T-helper 1 cell (primary cell): Measurements from ENCODE around the gene MTHFD2L.
A peak's percentile ranks its signal among the peaks of the same experiment; 100 is the strongest.
"Not testable (repeated sequence)": the region's sequence is repeated elsewhere in the genome, so short reads cannot be mapped to it uniquely, and the experiment has no call there.

Experiments used
- DNase-seq, 5 donors: peaks; one replicate each; pipeline ENCODE4 v3.0.0-alpha.2; 2012 to 2020
- total RNA-seq, 4 donors: gene quantifications; one replicate each; lab custom pipeline; 2026; lab: John Stamatoyannopoulos, UW

The MTHFD2L gene
- 4.7 to 10.0 (median 6.9) reads per million in 4 donors for total RNA-seq

DNA sequence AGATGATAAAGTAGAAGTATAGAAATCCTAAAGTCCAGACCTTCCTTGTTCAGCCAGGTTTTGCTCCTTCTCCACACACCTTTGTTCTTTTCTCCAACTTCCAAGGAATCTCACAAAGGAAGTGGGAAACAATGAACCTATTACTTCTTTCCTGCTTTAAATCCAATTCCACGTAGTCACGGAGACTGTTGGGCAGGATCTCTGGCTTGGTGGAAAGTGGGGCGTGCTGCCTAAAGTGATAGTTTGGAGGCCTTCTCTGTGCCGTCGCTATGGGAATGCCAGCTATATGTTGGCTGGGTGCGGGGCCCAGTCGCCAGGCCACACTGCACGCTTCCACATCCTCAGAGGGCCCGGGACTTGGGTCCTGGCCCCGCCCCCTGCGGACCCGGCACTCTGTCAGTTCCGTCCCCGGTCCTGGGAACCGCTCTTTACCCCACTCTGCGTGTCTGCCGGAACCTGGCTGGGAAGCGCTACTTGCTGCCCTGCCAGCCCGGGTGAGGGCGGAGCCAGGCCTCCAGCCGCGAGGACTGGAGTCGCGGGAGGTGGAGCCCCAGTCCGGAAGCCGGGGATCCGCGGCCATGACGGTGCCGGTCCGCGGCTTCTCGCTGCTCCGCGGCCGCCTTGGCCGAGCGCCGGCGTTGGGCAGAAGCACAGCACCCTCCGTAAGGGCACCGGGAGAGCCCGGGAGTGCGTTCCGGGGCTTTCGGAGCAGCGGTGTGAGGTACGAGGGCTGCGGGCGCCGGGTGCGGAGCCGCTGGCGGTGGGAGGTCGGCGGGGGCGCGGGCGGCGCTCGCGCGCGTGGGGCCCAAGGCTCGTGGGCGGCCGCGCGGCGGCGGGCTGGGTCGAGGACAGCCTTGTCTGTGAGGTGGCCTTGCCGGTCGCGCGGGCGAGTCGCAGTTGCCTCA is at the start of gene MTHFD2L:
TSS of gene MTHFD2L (plus strand) at position 558 of the 905 bp plus-strand sequence. CDS start at position 579, 21 bp downstream.
- peak; percentile 60 to 84 (median 66) for DNase-seq

DNA sequence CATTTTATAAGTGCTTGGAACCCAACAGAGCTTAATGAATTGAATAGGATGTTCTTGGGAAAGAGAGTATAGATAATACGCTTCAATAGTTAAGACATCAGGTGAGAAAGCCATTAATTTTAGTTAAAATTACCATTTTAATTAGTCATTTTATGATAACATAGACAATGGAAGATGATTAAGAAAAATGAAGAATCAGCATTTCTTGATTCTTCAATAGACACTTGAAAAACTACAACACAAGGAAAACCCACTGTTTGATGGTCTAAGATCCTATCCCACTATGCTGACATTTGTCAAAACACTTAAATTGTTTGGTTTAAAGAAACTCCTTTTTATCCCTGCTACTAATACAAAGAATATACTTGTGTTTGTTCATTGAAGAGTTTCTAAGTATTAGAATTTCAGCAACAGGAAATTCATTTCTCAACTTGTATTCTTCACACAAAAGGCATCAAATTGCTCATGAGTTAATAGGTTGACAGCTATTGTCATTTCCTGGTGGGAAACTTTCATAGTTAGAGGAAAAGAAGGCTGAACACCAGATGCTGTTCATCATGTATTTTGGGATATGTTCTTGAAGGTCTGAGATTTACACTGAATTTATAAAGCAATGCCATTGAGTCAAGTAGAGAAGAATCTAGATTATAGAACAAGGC is 49.3 kb upstream of the MTHFD2L start:
- no peak for DNase-seq

DNA sequence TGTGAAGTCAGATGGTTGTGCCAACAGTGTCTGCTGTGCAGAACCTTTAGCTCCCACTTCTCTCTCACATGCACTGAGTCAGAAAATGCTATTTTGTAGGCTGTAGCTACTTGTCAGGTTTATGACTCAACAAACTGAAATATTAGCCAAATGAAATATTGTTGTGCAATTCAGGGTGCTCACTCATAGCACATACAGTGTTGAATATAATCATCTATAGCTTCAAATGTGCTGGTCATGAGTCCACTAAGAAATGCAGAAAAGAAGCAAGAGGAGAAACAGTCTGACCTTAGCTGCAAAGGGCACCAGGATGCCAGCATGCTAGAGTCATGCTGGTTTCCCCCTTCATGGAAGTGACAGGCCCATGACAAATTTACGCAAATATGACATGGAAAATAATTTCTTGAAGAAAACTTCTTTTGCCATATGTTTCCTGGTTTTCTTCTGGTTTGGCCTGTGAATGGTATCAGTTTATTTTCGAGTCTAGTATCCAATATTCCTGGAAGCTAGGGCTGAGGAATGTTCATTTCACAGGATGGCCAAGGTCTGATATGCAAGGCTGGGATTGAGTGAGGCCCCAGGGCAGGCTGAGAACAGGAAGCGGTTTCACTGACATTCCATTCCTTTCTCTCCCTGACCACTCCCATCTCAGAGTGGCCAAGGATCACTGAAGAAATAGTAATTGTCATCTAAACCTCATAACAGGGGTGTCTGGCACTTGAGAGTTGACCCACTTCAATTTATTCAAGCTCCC is 48.6 kb upstream of the MTHFD2L start:
- DNase-seq: peak in 1 of 5 donors; percentile 51

DNA sequence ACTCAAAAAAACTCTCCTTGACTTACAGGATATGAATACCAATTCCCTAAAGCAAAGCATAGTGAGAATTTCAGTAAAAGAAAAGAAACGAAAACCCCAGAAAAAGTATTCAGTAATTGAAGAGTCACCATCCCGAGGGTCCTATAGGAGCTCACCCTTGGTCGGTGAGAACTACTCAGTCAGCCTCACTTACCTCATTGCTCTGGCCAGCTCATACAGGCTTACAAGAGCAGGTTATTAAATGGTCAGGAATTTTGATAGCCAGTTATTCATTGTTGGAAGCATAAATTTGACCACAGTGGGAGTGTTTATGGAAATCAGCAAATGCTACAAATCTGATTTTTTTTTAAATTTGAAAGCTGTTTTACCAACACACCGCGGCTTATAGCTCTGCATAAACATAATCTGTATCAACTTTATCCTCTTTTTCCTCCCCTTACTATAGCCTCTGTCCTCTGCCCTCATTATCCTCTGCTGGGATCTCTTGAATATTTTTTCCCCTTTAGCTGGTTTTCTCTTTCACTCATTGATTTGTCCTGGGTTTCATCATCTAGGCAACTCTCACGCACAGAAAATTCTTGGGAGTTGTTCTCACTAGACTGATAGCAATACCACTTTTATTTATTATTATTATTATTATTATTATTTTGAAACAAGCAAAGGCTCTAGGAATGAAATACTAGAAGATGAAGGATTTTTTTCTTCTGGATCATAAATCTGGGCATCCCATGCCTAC is 47.9 kb upstream of the MTHFD2L start:
- no peak for DNase-seq

DNA sequence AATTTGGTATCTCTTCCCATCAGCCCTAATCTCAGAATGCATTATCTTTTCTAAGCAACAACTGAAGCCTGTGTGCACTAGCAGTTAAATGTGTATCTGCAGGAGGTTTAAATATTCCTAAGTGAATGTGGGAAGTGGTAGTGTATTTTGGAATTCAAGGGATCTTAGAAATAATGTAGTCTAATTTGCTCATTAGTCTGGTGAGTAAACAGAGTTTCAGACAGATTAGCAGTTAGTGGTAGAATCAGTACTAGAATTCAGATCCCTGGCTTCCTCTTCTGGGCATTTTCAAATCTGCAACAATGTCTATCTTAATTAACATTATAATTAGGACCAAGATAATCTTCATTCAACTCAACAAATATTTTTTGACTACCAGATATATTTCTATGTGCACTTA is 47.2 kb upstream of the MTHFD2L start:
- no peak for DNase-seq

DNA sequence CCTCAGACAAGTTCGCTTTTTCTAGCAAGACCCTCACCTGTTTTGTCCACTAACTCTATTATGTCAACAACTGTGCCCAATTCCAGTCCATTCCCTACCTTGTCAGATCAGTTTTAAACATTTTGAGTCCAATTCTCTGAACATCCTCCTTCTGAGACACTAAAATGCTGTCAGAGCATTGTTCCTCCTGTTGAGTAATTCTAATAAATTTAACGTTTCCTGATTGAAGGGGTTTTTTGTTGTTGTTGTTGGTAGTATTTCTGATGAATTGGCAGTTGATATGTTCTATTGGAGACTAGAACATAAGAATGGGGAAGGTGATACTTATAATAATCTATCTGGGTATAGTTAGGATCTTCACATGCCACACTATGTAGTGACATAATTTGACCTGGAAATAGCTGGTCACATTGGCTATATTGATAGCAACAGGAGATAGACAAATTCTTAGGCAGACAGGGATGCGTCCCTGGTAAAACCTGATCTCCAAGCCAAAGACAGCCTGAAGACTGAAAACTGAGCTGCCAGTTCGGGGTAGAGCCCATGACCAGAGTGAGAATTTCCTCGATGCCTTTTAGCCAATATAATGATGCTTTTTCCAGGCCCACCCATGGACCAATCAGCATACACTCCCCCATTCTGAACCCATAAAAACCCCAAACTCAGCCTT is 46.5 kb upstream of the MTHFD2L start:
- peak in 1 of 5 donors; percentile 21 for DNase-seq

DNA sequence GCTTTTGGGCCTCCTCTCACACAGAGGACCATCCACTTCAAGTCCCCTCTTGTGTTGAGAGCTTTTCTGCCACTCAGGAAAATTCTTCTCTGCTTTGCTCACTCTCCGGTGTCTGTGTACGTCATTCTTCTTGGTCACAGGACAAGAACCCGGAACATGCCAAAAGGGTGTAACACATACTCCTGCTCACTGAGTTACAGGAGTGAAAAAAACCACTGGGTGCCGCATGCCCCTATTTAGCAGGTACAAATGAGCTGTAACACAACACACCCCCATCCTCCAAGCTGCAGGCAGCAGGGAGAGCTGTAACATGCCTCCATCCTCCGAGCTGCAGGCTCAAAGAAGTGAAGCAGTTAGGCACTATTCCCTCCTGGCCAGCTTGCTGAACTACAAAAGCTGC is 45.9 kb upstream of the MTHFD2L start:
- DNase-seq: no peak

DNA sequence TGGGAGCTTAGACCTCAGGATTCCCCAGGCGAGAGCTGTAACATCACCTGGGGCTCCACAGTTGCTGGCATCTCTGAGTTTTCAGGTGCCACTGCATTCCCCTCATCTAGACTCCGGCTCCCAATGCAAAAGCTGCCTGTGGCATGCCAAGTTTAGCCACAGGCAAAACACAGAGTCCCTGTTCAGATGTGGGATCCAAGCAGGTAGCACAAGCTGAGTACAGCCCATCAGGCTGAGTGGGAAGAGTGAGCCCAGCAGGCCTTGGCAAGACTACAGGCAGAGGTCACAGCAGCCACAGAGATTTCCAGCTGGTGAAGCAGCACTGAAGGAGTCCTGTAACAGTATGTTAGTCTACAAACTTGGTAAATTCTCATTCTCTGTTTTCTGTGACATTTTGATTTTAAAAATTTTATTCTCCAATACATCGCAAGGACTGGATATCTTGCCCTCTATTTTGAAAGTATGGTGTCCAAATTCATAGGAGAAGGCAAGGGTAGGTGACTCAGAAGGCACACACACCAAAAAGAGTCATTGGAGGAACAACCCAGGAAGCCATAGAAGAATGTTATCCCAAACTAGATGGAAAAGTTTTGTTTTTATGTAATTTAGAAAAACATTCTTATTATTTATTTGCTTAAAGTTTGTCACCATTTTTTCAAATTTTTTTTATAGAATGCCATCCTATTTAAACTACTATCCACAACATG is 45.4 kb upstream of the MTHFD2L start:
- no peak for DNase-seq

DNA sequence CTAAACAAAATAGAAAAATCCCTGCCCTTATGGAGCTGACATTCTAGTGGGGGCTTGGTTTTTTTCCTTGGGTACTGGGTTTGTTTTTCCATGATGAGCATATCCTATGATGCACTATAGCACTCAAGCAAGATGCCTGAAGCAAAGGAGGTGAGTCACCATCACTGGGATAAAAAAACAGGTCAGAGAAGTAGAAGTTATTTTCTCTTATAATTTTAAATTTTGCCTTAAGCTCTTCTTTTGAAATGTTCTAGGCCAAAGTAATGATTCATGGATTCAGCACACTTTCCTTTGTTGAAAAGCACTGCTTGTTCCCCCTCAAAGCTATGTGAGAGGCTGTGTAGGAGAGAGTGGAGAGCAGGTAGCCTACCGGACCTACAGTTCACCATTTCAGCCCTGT is 43.7 kb upstream of the MTHFD2L start:
- no peak for DNase-seq

DNA sequence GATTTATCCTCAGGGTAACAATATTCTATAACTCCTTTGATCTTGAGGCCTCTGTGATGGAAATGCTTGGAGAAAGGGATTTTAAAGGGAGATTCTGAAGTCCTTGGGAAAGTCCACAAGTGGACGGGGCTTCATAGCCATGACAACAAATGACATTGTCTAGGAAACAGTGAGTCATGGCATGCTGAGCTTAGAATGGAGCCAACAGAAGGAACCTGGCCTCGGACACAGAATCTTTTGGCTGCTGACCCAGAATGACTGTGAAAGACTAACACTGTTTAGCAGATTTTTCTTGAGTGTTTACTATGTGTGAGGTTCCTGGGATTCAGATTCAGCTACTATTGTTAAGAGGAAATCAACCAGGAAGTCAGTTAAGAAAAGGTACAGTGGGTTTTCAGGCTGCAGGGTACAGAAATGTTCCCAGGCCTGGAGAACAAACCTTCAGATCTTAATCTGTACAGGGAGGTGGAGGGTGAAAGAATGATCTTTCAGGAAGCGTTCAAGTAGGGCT is 40.8 kb upstream of the MTHFD2L start:
- DNase-seq: no peak

DNA sequence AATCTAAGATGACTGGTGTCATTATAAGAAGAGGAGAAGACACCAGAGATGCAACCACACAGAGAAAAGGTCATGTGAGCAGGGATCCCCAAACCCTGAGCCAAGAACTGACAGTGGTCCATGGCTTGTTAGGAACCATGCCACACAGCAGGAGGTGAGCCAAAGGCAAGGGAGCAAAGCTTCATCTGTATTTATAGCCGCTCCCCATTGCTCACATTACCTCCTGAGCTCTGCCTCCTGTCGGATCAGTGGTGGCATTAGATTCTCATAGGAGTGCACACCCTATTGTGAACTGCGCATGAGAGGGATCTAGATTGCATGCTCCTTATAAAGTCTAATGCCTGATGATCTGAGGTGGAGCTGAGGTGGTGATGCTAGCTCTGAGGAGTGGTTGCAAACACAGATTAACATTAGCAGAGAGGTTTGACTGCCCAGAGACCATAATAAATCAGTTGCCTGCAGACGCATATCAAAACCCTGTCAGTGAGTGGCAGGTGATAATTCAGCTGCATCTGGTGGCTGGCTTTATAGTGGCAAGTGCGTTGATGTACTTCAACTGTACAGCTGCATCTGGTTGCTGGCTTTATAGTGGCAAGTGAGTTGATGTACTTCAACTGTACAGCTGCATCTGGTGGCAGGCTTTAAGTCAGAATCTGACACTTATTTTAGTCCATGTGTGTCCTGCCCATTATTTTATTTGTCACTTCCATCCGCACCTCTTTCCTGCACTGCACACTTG is 39.1 kb upstream of the MTHFD2L start:
- no peak for DNase-seq

DNA sequence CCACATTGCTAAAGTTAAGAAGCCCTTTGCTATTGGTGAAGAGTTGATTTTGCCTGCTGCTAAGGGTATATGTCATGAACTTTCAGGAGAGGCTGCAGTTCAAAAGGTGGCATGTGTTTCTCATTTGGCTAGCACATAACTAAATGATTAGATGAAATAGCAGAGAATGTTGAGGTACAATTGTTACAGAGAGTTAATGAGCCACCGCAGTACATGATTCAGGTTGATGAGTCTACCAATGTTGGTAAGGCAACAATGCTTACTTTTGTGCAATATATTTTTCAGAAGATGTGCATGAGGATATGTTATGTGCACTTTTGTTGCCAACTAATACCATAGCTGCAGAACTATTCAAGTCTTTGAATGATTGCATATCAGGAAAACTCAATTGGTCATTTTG is 37.8 kb upstream of the MTHFD2L start:
- DNase-seq: no peak

DNA sequence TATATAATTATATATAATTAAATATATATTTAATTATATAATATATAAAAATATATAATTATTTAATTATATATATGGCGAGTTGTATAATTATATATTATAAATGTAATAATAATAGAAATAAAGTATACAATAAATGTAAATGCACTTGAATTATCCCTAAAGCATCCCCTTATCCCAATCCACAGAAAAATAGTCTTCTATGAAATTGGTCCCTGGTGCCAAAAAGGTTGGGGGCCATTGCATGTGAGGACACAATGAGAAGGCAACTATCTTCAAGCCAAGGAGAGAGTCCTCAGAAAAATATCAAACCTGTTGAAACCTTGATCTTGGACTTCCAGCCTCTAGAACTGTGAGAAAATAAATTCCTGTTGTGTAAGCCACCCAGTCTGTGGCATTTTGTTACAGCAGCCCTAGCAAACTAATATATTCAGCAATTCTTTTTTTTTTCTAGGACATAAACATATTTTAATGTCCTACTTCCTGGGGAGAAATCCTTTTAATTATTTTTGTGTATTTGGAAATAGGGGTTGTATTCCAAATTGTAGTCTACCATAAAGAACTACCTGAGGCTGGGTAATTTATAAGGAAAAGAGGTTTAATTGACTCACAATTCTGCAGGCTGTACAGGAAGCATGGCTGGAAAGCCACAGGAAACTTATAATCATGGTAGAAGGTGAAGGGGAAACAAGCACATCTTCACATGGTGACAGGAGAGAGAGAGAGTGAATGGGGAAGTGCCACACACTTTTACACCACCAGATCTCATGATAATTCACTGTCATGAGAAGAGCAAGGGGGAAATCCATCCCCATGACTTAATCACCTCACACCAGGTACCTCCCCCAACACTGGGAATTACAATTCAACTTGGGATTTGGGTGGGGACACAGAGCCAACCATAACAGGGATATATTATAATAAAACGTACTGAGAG is 36.0 kb upstream of the MTHFD2L start:
- no peak for DNase-seq

DNA sequence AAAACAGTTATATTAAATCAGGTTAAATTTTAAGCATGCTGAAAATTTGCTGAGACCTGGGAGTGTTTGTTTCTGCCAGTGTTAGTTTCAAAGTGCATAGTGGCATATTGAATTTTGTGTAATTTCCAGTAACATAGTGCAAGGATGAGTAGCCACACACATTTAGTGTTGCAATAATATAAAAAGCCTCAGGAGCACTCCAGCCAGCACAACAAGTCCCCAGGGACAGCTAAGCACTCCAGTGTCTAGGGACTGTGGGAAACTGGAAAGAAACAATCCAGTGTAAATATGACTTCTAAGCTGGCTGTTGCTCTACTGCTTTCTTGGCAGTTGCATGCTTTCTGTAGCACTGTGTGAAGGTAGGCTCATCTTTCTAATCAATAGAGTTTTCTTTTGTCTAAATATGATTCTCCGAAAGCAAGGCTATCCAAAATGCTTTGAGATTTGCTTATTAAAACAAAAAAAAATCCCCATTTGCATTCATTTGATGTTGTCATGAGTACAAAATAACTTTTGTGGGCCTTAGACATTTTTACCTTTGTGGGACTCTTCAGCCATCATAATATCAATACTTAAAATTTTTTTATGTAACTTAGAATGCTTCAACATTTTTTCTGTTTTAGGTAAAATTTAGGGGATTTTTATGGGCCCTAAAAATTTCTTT is 34.7 kb upstream of the MTHFD2L start:
- no peak for DNase-seq

DNA sequence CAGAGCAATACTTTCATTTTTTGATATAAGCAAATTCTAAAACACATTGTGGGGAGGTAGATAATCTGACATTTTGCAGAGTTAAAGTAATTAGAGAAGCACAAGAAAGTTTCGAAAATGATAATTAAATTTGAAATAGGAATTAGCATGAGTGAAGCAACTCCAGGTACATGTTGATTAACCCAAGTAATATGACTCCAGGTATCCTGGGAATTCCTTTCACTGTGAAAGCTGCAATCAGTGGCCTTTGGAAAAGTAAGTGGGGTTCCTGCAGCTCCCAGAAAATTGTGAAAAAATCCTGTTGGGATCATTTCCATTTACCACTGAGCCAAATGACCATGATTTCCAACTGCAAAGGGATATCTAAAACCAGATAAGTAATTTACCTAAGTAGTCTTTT is 32.9 kb upstream of the MTHFD2L start:
- no peak for DNase-seq

DNA sequence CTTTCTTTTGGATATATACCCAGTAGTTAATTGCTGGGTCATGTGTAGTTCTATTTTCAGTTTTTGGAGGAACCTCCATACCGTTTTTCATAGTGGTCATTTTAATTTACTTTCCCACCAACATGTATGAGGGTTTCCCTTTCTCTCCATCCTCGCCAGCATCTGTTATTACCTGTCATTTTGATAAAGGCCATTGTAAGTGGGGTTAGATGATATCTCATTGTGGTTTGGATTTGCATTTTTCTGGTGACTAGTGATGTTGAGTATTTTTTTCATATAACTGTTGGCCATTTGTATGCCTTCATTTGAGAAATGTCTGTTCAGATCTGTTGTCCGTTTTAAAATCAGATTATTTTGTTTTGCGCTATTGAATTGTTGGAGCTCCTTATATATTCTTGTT is 30.2 kb upstream of the MTHFD2L start:
- DNase-seq: no peak

DNA sequence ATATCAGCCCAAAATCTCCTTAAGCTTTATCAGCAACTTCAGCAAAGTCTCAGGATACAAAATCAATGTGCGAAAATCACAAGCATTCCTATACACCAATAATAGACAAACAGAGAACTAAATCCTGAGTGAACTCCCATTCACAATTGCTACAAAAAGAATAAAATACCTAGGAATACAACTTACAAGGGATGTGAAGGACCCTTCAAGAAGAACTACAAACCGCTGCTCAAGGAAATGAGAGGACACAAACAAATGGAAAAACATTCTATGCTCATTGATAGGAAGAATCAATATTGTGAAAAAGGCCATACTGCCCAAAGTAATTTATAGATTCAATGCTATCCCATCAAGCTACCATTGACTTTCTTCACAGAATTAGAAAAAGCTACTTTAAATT is 27.1 kb upstream of the MTHFD2L start:
- DNase-seq: not testable (repeated sequence)

DNA sequence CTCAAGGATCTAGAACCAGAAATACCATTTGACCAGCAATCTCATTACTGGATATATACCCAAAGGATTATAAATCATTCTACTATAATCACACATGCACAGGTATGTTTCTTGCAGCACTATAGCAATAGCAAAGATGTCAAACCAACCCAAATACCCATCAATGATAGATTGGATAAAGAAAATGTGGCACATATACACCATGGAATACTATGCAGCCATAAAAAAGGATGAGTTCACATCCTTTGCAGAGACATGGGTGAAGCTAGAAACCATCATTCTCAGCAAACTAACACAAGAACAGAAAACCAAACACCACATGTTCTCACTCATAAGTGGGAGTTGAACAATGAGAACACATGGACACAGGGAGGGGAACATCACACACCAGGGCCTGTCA is 25.7 kb upstream of the MTHFD2L start:
- DNase-seq: not testable (repeated sequence)

DNA sequence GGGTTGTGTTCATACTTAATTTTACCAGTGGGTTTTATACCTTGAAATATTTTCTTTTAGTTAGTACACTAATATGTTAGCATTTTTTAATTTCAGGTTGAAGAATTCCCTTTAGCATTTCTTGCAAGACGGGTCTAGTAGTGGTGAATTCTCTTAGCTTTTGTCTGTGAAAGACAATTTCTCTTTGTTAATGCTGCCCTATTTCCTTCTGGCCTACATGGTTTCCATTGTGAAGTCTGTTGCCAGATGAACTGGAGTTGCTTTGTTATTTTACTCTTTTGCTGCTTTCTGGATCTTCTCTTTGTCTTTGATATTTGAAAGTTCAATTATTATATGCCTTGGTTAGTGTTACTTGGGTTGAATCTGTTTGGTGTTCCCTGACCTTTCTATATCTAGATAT is 25.0 kb upstream of the MTHFD2L start:
- no peak for DNase-seq
